GM19463 (cell line): ENCODE results near the gene PYDC1.
"Not testable (repeated sequence)": the region's sequence is repeated elsewhere in the genome, so short reads cannot be mapped to it uniquely, and the experiment has no call there.

Source experiments
- ATAC-seq: cut with Tn5 transposase; IDR thresholded peaks from one replicate; pipeline ENCODE4 v1.9.1; 2021; ENCODE audit warnings: mild to moderate bottlenecking, moderate library complexity; ENCODE audit not compliant: unreplicated experiment

Gene PYDC1

GRCh38 chr16:31223044-31223443 is 6.1 kb upstream of the PYDC1 start:
- ATAC-seq = no peak

- no peak for ATAC-seq
These were observed 4.6 kb upstream of the PYDC1 start for GRCh38 chr16:31221357-31222160.

- no peak for ATAC-seq
These were observed 2.3 kb upstream of the PYDC1 start for GRCh38 chr16:31219154-31219741.

GRCh38 chr16:31217136-31217530 is 198 bp upstream of the PYDC1 start:
- ATAC-seq = no peak

- ATAC-seq = no peak
These were observed 1.4 kb downstream of the PYDC1 start for GRCh38 chr16:31215287-31216162.

GRCh38 chr16:31214708-31215286 is 2.1 kb downstream of the PYDC1 start:
- no peak for ATAC-seq

GRCh38 chr16:31213877-31214707 is 2.8 kb downstream of the PYDC1 start, which contains the start of gene TRIM72:
Gene TRIM72, plus strand, starts transcription at chr16:31214119. Its CDS starts 620 bp downstream, at chr16:31214739.
- ATAC-seq = no peak

GRCh38 chr16:31213342-31213741 is 3.6 kb downstream of the PYDC1 start:
- ATAC-seq = no peak

- ATAC-seq = no peak
These were observed 10.2 kb downstream of the PYDC1 start for GRCh38 chr16:31206776-31207175.

GRCh38 chr16:31204871-31205666 is 11.9 kb downstream of the PYDC1 start:
- no peak for ATAC-seq

- peak; percentile 41 for ATAC-seq
These were observed 14.2 kb downstream of the PYDC1 start, which contains the start of gene PYCARD for GRCh38 chr16:31202414-31203375. Gene PYCARD, minus strand, starts transcription at chr16:31202760. Its CDS starts 70 bp downstream, at chr16:31202690.

- ATAC-seq = peak; percentile 66
These were observed 15.1 kb downstream of the PYDC1 start for GRCh38 chr16:31201582-31202413.

- no peak for ATAC-seq
These were observed 15.9 kb downstream of the PYDC1 start for GRCh38 chr16:31200821-31201568.

- not testable (repeated sequence) for ATAC-seq
These were observed 16.8 kb downstream of the PYDC1 start for GRCh38 chr16:31200111-31200510.

- no peak for ATAC-seq
These were observed 17.4 kb downstream of the PYDC1 start for GRCh38 chr16:31199430-31200041.
